ENCODE measurements around the gene PXDC1. TPM values are rescaled to one million over a fixed set of nuclear protein-coding genes. Genes with fewer than 3 reads are reported as not detected.

PXDC1 gene
- total RNA-seq, 6 donors from 2014 or later: 51.6 to 118 (median 95.3) TPM

DNA sequence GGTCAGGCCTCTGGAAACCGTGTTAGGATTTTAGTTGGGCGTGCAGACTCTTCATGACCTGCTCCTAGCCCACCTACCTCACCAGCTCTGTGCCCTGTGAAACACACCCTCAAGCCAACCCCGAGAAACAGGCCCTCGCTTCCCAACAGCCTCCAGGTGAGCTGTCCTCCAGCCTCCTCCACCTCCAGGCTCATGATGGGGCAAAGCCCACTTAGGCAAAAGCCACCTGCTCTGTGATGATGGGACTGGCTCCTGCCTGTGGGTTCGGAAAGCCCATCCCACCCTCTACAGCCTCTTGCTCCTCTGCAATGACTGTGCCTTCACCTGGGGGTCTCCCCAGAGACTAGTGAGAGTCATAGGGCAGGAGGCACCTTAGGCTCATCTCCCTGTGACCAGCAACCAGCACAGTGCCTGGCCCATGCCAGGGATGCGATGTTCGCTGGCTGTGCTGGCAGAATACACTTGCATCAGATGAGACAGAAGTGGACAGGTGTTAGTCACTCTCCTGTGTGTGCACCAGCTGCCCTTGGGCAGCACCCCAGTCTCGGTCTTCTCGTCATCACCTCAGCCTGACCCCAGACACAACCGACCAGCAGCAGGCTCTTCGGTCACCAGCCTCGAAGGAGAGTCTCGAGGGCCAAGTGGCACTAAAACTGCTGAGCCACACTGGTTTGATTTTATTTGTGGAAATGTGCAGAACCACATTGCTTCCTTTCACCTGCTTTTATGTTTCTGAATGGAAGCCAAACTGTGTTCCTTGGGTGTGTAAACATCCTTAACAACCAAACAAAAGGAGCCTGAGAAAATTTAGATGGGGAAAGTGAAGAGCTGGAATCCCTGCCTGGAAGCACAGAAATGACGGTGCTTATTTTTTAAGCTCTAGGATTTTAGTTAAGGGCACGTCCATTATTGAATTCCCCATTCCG, 10.7 kb downstream of the PXDC1 start:
- Histone ChIP-seq H3K4me1 (peaks cover 40 to 64% (median 54%) of the 10 kb centered on the region in 4 donors), H3K4me3 (no peak overlapping the region), H3K36me3 (peaks cover 0 to 36% (median 25%) of the 10 kb centered on the region in 4 donors), H3K27ac (peak overlapping the region in 1 of 4 donors; percentile 51), H3K9me3 (no peaks in the 10 kb centered on the region), H3K27me3 (no peaks in the 10 kb centered on the region)
- WGBS, 2 donors: 63 to 84% methylated on average over 16 of the region's 16 CpGs
- no peak for DNase-seq
- ATAC-seq (ENCODE audit: low FRiP score in 2 of 2): no peak
- TF ChIP-seq POLR2AphosphoS5 (IDR thresholded peaks at IDR 0.05): no peak
- TF ChIP-seq CTCF (IDR thresholded peaks at IDR 0.05): no peak
- TF ChIP-seq EP300 (IDR thresholded peaks at IDR 0.05): no peak
- no peak for TF ChIP-seq POLR2A (IDR thresholded peaks at IDR 0.05)

- H3K4me3 ChIP-seq: no peak overlapping the region
- H3K9me3 ChIP-seq: peaks cover 0 to 4% (median 0%) of the 10 kb centered on the region in 4 donors
- ATAC-seq (ENCODE audit: low FRiP score in 2 of 2) (peak in 1 of 2 donors; percentile 54), DNase-seq (peak in 1 of 2 donors; percentile 59)
- TF ChIP-seq EP300 (IDR thresholded peaks at IDR 0.05) (no peak), POLR2AphosphoS5 (IDR thresholded peaks at IDR 0.05) (no peak), POLR2A (IDR thresholded peaks at IDR 0.05) (no peak), CTCF (IDR thresholded peaks at IDR 0.05) (no peak)
- H3K27me3 ChIP-seq: no peaks in the 10 kb centered on the region
- 50 to 61% methylated on average over 14 to 16 of the region's 16 CpGs for WGBS, 2 donors
- H3K27ac ChIP-seq: peak overlapping the region in 1 of 4 donors; percentile 49
- peaks cover 37 to 50% (median 48%) of the 10 kb centered on the region in 4 donors for H3K4me1 ChIP-seq
- peaks cover 0 to 45% (median 38%) of the 10 kb centered on the region in 4 donors for H3K36me3 ChIP-seq
Measured at GRCh38 chr6:3739311-3739897, 12.1 kb downstream of the PXDC1 start.

GRCh38 chr6:3738381-3739131, 13.0 kb downstream of the PXDC1 start:
- Histone ChIP-seq H3K4me3 (no peak overlapping the region), H3K9me3 (peaks cover 0 to 4% (median 0%) of the 10 kb centered on the region in 4 donors), H3K27me3 (no peaks in the 10 kb centered on the region), H3K27ac (no peak overlapping the region), H3K36me3 (peaks cover 0 to 53% (median 40%) of the 10 kb centered on the region in 4 donors), H3K4me1 (peaks cover 29 to 42% (median 40%) of the 10 kb centered on the region in 4 donors)
- TF ChIP-seq CTCF (IDR thresholded peaks at IDR 0.05) (no peak), POLR2A (IDR thresholded peaks at IDR 0.05) (no peak)
- ATAC-seq (ENCODE audit: low FRiP score in 2 of 2): no peak
- no peak for DNase-seq
- WGBS, 2 donors: 86 to 94% methylated on average over 17 to 19 of the region's 19 CpGs

GRCh38 chr6:3737831-3738210, 13.7 kb downstream of the PXDC1 start:
- DNase-seq (no peak), ATAC-seq (ENCODE audit: low FRiP score in 2 of 2) (no peak)
- peaks cover 22 to 34% (median 33%) of the 10 kb centered on the region in 4 donors for H3K4me1 ChIP-seq
- H3K9me3 ChIP-seq: peaks cover 0 to 4% (median 0%) of the 10 kb centered on the region in 4 donors
- no peak overlapping the region for H3K27ac ChIP-seq
- no peaks in the 10 kb centered on the region for H3K27me3 ChIP-seq
- H3K36me3 ChIP-seq: peaks cover 0 to 61% (median 40%) of the 10 kb centered on the region in 4 donors
- WGBS, 2 donors: 92% methylated on average over 12 of the region's 12 CpGs
- no peak for TF ChIP-seq CTCF (IDR thresholded peaks at IDR 0.05)
- TF ChIP-seq POLR2AphosphoS5 (IDR thresholded peaks at IDR 0.05): no peak
- no peak for TF ChIP-seq EP300 (IDR thresholded peaks at IDR 0.05)
- H3K4me3 ChIP-seq: no peak overlapping the region
